Thymus (tissue), 11 donors: ENCODE measurements around the gene PTCH2. TPM values are rescaled to one million over a fixed set of nuclear protein-coding genes. Genes with fewer than 3 reads are reported as not detected.
"Not testable (repeated sequence)": the region's sequence is repeated elsewhere in the genome, so short reads cannot be mapped to it uniquely, and the experiment has no call there.

Experiments used
- DNase-seq, 9 donors: peaks; one replicate each; pipeline ENCODE4 v3.0.0-alpha.2; 2013; ENCODE audit warnings: low spot score in 9 of 9, low read depth in 6 of 9, missing footprints in 1 of 9
- H3K27ac ChIP-seq, 2 donors: one replicate each; pipeline ENCODE4 v1.5.1; 2013; ENCODE audit warnings: control low read depth in 1 of 2, low read depth in 1 of 2, low read length in 1 of 2, mild to moderate bottlenecking in 1 of 2, moderate library complexity in 1 of 2
- H3K27me3 ChIP-seq, 2 donors: one replicate each; pipeline ENCODE4 v1.5.1; 2013; ENCODE audit warnings: low read length in 1 of 2; ENCODE audit not compliant: control insufficient read depth in 2 of 2, insufficient read depth in 1 of 2
- H3K36me3 ChIP-seq, 2 donors: one replicate each; pipeline ENCODE4 v1.5.1; 2013; ENCODE audit warnings: low read length in 1 of 2, mild to moderate bottlenecking in 1 of 2, moderate library complexity in 1 of 2; ENCODE audit not compliant: control insufficient read depth in 2 of 2, insufficient read depth in 2 of 2
- H3K4me1 ChIP-seq, 2 donors: one replicate each; pipeline ENCODE4 v1.5.1; 2013; ENCODE audit warnings: low read length in 2 of 2; ENCODE audit not compliant: control insufficient read depth in 2 of 2, insufficient read depth in 2 of 2
- H3K4me3 ChIP-seq, 2 donors: one replicate each; pipeline ENCODE4 v1.5.1; 2013; ENCODE audit warnings: low read length in 2 of 2, control low read depth in 1 of 2, mild to moderate bottlenecking in 1 of 2
- H3K9me3 ChIP-seq, 2 donors: one replicate each; pipeline ENCODE4 v1.5.1; 2013; ENCODE audit warnings: low read length in 1 of 2, mild to moderate bottlenecking in 1 of 2; ENCODE audit not compliant: control insufficient read depth in 2 of 2, insufficient read depth in 1 of 2
- WGBS: extraction: QIAGEN DNeasy Blood & Tissue Kit; methylation state at CpG from one replicate; pipeline ENCODE4 v1.1.7; 2013; 5-methylcytosine and 5-hydroxymethylcytosine counted together
- polyA plus RNA-seq: library from polyadenylated mRNA; stranded (reverse); fragments of 200-250 nt; gene quantifications from one replicate; pipeline ENCODE4 v1.2.3, GENCODE V29; 2013
- total RNA-seq: library from RNA; stranded (reverse); fragments of 120-200 nt; gene quantifications from one replicate; pipeline ENCODE4 v1.2.4, GENCODE V29; 2013
- donor health status: healthy.

Gene PTCH2
- total and polyA plus RNA-seq, 2 donors: 0.33 to 0.91 TPM

DNA sequence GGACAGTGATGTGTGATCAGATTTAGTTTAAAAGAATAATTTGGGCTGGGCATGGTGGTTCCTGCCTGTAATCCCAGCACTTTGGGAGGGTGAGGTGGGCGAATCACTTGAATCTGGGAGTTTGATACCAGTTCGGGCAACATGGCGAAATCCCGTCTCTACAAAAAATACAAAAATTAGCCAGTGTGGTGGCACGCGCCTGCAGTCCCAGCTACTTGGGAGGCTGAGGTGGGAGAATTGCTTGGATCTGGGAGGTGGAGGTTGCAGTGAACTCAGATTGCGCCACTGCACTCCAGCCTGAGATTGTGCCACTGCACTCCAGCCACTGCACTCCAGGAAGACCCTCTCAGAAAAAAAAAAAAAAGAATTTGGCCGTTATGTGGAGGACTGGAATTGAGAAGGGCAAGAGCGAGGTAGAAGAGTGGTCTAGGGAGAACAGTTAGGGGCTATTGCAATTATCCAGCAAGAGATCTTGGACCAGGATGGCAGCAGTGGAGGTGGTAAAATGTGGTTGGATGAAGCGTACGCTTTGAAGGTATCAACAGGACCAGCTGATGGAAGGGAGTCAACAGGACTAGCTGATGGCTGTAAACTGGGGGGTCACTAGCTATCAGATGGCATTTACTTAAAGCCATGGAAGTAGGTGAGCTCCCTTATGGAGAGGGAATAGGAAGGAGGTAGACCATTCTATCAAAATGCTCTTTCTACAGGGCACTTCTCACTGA lies 25.1 kb downstream of the PTCH2 start:
- H3K27ac ChIP-seq: no peak overlapping the region
- peaks cover 10 to 35% of the 10 kb centered on the region in 2 donors for H3K4me1 ChIP-seq
- H3K4me3 ChIP-seq: no peak overlapping the region
- DNase-seq: no peak
- no peaks in the 10 kb centered on the region for H3K9me3 ChIP-seq
- no peaks in the 10 kb centered on the region for H3K27me3 ChIP-seq
- no peaks in the 10 kb centered on the region for H3K36me3 ChIP-seq
- WGBS: 98% methylated on average over 11 of the region's 11 CpGs

DNA sequence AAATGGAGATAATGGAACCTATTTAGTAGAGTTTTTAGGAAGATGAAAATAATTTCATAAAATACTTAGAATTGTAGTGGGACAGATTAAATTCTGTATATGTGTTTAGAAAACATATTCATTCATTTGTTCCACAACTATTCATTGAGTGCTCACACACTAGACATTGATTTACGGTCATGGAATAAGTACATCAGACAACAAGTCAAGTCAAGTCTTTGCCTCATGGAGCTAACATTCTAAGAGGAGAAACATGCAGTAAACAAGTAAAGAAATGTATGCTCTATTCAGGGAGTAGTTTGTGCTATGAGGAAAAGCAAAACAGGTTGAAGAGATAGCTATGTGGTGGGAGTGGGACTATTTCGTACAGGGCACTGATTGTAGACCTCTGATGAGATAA lies 25.7 kb downstream of the PTCH2 start:
- Histone ChIP-seq H3K4me1 (peaks cover 10 to 41% of the 10 kb centered on the region in 2 donors), H3K27ac (no peak overlapping the region), H3K9me3 (no peaks in the 10 kb centered on the region), H3K27me3 (no peaks in the 10 kb centered on the region), H3K36me3 (no peaks in the 10 kb centered on the region), H3K4me3 (no peak overlapping the region)
- no peak for DNase-seq
- 91% methylated on average over 2 of the region's 2 CpGs for WGBS

DNA sequence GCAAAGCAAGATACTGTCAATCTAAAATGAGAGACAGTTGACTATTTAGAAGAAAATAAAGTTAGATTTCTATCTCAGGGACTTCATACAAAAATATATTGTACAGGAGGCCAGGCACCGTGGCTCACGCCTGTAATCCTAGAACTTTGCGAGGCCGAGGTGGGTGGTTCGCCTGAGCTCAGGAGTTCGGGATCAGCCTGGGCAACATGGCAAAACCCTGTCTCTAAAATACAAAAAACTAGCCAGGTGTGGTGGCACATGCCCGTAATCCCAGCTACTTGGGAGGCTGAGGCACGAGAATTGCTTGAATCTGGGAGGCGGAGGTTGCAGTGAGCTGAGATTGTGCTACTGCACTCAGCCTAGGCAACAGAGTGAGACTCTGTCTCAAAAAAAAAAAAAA lies 27.1 kb downstream of the PTCH2 start:
- 94% methylated on average over 9 of the region's 9 CpGs for WGBS
- H3K9me3 ChIP-seq, H3K36me3 ChIP-seq, H3K27me3 ChIP-seq, H3K27ac ChIP-seq, H3K4me3 ChIP-seq, DNase-seq: not testable (repeated sequence)
- peaks cover 15 to 55% of the 10 kb centered on the region in 2 donors for H3K4me1 ChIP-seq

DNA sequence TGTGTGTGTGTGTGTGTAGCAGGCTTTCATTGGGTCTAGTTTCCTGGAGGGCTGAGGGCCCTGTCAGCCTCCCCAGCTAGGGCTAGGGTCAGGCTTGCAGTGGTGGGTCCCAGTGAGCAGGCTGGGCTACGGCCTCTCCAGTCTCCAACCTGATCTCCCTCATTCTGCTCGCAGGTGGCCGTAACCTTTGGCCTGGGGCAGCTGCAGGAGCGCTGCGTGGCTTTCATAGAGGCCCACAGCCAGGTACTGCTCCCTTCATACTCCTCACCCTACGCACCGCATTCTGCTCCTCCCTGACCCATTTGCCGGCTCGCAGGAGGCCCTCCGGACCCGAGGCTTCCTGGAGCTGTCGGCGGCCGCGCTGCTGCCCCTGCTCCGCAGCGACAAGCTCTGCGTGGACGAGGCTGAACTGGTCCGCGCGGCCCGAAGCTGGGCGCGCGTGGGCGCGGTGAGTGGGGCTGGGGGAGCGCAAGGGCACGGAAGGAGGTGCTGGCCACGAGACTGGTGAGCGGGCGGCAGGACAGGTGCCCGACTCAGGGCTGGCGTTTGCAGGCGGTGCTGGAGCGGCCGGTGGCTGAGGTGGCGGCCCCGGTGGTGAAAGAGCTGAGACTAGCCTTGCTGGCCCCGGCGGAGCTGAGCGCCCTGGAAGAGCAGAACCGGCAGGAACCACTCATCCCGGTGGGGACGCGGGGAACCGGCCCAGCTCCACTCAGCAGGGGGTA lies 30.1 kb downstream of the PTCH2 start:
- H3K4me1 ChIP-seq: peaks cover 40 to 66% of the 10 kb centered on the region in 2 donors
- peak overlapping the region; percentile 40 to 69 for H3K4me3 ChIP-seq
- WGBS: 82% methylated on average over 48 of the region's 48 CpGs
- H3K27me3 ChIP-seq: no peaks in the 10 kb centered on the region
- peak overlapping the region; percentile 66 to 92 for H3K27ac ChIP-seq
- no peak for DNase-seq
- peaks cover 0 to 8% of the 10 kb centered on the region in 2 donors for H3K9me3 ChIP-seq
- no peaks in the 10 kb centered on the region for H3K36me3 ChIP-seq

DNA sequence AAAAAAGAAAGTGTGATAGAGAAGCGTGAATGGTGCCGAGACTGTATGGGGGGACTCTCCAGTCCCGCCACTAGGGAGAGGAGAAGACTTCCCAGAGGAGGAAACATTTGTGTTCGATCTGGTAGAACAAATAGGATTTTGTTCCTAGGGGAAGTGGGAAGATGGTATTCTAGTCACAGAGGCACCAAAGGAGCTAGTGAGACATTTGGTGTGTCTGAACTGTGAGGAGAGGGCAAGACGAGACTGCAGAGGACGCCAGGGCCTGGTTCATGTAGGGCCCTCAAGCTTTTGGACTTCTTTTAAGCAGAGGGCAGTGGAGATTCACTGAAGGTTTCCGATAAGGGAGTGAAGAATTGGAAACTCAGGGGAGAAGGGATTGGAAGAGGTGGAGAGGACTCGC lies 31.8 kb downstream of the PTCH2 start:
- 95% methylated on average over 8 of the region's 8 CpGs for WGBS
- H3K27ac ChIP-seq: peak overlapping the region; percentile 8 to 98
- H3K27me3 ChIP-seq: no peaks in the 10 kb centered on the region
- no peak overlapping the region for H3K4me3 ChIP-seq
- peaks cover 53 to 82% of the 10 kb centered on the region in 2 donors for H3K4me1 ChIP-seq
- H3K36me3 ChIP-seq: peaks cover under 1 to 9% of the 10 kb centered on the region in 2 donors
- DNase-seq: no peak
- peaks cover 0 to 12% of the 10 kb centered on the region in 2 donors for H3K9me3 ChIP-seq

DNA sequence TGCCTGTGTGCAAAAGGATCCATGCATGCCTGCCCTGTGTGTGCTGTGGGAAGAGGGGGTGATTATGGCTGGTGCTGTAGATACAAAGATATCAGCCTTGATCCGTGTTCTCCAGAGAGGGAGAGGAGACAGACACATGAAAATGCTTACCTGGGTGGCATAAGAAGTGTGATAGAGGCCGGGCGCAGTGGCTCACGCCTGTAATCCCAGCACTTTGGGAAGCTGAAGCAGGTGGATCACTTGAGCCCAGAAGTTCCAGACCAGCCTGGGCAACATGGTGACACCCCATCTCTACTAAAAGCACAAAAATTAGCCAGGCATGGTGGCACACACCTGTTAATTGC lies 32.3 kb downstream of the PTCH2 start:
- peaks cover 53 to 82% of the 10 kb centered on the region in 2 donors for H3K4me1 ChIP-seq
- H3K27ac ChIP-seq: peak overlapping the region; percentile 95 to 98
- H3K9me3 ChIP-seq: peaks cover 0 to 12% of the 10 kb centered on the region in 2 donors
- not testable (repeated sequence) for H3K27me3 ChIP-seq, H3K4me3 ChIP-seq, DNase-seq
- WGBS: 94% methylated on average over 4 of the region's 4 CpGs
- peaks cover 6 to 11% of the 10 kb centered on the region in 2 donors for H3K36me3 ChIP-seq

DNA sequence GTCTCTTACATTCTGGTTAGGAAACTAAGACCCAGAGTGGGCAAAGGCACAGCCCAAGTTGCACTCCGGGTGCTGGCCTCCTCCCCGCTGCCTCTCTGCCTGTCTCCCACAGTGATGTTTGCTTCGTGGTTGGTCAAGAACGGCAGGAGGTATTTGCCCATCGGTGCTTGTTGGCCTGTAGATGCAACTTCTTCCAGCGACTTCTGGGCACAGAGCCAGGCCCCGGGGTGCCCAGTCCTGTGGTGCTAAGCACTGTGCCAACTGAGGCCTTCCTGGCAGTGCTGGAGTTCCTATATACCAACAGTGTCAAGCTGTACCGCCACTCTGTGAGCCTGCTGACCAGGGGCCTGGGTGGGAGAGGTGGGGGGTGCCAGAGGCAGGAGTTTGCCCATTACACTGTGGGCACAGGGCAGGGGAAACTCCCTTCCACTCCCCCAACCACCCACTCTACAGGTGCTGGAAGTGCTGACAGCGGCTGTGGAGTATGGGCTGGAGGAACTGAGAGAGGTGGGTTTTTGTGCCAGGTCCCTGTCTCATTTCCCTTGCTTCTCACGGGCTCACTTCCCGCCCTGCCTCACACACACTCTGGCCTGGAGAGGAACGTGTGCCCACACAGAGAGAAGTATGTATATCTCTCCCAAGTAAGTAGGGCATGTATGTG lies 32.8 kb downstream of the PTCH2 start:
- H3K27me3 ChIP-seq: no peaks in the 10 kb centered on the region
- WGBS: 52% methylated on average over 12 of the region's 12 CpGs
- H3K9me3 ChIP-seq: peaks cover 0 to 12% of the 10 kb centered on the region in 2 donors
- no peak overlapping the region for H3K4me3 ChIP-seq
- H3K4me1 ChIP-seq: peaks cover 53 to 82% of the 10 kb centered on the region in 2 donors
- H3K36me3 ChIP-seq: peaks cover 11 to 16% of the 10 kb centered on the region in 2 donors
- H3K27ac ChIP-seq: peak overlapping the region; percentile 95 to 98
- DNase-seq: peak in 1 of 9 donors; percentile 61

DNA sequence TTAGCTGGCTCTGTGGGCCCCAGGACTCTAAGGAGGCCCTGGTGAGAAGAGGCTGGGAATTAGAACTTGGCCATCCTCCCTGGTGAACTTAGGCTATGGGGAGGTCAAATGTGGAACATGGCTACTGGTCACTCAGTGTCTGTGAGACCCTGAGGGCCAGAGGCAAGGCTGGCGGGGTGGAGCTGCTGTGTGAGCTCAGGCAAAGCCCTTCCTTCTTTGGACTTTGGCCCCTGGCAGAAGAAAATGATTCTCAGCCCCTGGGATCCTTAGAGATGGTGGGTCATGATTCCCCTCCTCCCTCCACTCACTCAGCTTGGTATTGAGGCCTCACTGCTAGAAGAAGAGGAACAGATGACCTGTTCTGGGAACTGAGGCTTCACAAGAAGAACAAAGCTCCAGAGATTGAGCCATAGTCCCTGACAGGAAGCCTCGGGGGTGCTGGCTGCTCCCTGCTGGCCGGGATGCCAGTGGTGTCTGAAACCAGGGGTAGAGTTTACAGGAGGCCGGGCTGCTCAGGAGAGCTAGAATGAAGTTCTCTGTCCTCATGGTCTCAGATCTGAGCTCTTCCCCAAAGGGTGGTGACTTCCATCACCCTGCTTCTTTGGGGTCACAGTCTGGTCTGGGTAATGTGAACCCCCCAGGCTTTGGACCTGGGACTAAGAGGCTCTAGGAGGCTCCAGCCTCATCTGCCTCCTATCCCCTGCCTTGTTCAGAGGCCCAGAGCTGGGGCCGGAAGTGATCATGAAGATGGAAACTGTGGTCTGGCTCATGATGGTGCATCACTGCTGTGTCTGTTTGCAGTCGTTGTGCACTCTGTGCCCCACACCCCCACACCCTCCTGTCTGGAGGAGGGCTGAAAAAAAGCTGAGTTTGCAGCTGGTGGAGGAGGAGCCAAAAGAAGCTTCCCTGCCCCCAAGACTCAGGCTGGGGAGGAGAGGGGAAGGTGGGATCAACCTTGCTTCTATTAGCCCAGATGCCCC lies 33.8 kb downstream of the PTCH2 start:
- Histone ChIP-seq H3K9me3 (peaks cover 0 to 12% of the 10 kb centered on the region in 2 donors), H3K27ac (peak overlapping the region; percentile 95 to 98), H3K36me3 (peaks cover 20 to 24% of the 10 kb centered on the region in 2 donors), H3K27me3 (no peaks in the 10 kb centered on the region), H3K4me1 (peaks cover 53 to 74% of the 10 kb centered on the region in 2 donors), H3K4me3 (no peak overlapping the region)
- WGBS: 33% methylated on average over 6 of the region's 6 CpGs
- DNase-seq: peak; percentile 72 to 96 (median 84)
